Stimulated activated CD4-positive, alpha-beta T cell treated with anti-CD3 and anti-CD28 coated beads, TNF-alpha, amount 100 ng/mL, for 48 hours (primary cell): ENCODE data around the gene DNAI1.
"Not testable (repeated sequence)": the region's sequence is repeated elsewhere in the genome, so short reads cannot be mapped to it uniquely, and the experiment has no call there.

ENCODE experiments used
- DNase-seq, 3 donors: peaks; one replicate each; pipeline ENCODE4 v3.0.0-alpha.2; 2020; ENCODE audit warnings: low read depth in 3 of 3

Gene DNAI1

DNA sequence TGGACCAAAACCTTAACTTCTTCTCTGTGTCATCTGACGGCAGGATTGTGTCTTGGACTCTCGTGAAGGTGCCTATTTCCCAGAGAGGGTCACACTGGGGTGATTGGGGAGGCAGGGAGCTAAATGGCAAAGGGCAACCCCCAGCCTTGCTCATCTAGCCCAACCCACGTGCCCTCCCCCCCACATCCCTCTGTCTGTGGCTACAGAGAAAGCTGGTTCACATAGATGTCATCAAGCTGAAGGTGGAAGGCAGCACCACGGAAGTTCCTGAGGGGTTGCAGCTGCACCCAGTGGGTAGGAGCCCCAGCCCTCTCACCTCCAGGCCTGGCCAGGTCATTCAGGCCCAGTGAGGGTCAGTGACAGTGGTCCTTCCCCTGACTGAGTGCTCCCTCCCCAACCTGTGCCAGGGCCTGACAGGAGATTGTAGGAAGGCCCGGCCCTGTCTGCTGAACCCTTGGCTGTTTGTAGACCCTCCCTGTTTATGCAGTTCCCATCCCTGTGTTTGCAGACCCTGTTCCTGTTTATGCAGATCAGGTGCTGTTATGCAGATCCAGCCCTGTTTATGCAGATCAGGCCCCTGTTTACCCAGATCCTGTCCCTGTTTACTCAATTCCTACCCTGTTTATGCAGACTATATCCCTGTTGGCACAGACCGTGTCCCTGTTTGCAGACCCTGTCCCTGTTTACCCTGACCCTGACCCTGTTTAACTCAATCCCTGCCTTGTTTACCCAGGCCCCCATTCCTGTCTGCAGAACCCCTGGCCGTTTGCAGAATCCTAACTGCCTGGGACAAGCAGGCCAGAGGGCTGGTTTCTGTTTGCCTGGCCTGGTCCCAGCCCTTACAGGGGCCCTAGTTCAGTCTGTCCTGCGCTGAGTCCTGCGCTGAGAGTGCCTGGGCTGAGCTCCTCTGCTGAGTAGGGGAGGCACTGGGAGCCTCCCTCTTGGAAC, 53.8 kb downstream of the DNAI1 start:
- DNase-seq: no peak

GRCh38 chr9:34513567-34514214, 55.1 kb downstream of the DNAI1 start:
- DNase-seq: no peak

- no peak for DNase-seq
Measured at GRCh38 chr9:34514401-34514800, 55.8 kb downstream of the DNAI1 start.

GRCh38 chr9:34514816-34515215, 56.2 kb downstream of the DNAI1 start:
- DNase-seq: no peak

GRCh38 chr9:34515959-34516358, 57.4 kb downstream of the DNAI1 start:
- no peak for DNase-seq

- DNase-seq: no peak
Measured at GRCh38 chr9:34517185-34517584, 58.6 kb downstream of the DNAI1 start.

- DNase-seq: no peak
Measured at GRCh38 chr9:34518110-34518616, 59.6 kb downstream of the DNAI1 start.

DNA sequence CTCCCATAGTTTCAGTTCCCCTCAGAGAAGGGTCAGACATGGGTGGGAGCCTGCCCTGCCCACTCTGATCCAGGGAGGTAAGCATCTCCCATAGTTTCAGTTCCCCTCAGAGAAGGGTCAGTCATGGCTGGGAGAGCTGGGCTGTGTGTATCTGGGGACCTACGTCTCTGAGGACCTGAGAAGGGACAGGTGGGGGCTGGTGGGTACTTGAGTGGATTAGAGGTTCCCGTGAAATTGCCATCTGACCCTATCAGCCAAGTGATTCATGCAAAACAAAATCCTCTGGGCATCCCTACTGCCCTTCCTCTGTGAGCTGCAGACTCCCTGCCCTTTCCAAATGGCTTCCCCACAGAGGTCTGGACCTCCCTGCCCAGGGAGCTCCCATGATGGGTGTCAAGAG, 60.3 kb downstream of the DNAI1 start:
- no peak for DNase-seq

GRCh38 chr9:34519321-34520020, 60.9 kb downstream of the DNAI1 start:
- no peak for DNase-seq

- no peak for DNase-seq
Measured at GRCh38 chr9:34520096-34520495, 61.5 kb downstream of the DNAI1 start.

- DNase-seq: no peak
Measured at GRCh38 chr9:34520505-34521385, 62.1 kb downstream of the DNAI1 start.

DNA sequence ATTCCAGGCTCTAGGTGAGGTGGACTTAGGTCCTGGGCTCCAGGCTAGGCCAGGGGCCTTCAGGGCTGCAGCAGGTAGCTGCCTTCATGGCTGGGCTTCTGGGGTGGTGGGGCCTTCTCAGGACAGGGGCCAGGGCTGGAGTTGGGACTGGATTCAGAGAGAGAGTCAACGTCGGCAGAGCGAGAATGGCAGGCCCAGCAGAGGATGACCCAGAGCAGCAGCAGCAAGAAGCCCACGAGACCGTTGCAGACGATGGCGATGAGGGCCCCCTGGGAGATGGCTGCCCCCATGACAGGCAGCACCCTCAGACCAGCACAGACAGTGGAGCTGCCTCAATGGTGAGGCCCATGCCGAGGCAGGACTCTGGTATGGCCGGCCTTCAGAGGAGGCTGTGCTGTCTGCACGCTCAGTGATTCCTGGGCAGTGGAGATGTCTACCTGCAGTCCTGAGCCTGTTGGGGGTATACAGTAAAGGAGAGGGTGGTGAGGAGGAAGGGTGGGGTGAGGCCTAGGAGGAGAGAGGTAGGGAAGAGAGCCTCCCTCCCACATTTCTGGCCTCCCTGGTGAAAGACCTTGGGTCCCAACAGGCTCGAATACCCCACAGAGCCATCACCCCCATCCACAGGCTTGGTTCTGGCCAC, 62.9 kb downstream of the DNAI1 start:
- no peak for DNase-seq

GRCh38 chr9:34522091-34522887, 63.7 kb downstream of the DNAI1 start:
- no peak for DNase-seq

- DNase-seq: peak; percentile 73 to 81 (median 78)
Measured at GRCh38 chr9:34522971-34523797, 64.6 kb downstream of the DNAI1 start, which contains the start of gene ENHO. Gene ENHO, minus strand, starts transcription at chr9:34522990. Its CDS starts 1,295 bp downstream, at chr9:34521695.

GRCh38 chr9:34524349-34524748, 65.7 kb downstream of the DNAI1 start:
- no peak for DNase-seq

DNA sequence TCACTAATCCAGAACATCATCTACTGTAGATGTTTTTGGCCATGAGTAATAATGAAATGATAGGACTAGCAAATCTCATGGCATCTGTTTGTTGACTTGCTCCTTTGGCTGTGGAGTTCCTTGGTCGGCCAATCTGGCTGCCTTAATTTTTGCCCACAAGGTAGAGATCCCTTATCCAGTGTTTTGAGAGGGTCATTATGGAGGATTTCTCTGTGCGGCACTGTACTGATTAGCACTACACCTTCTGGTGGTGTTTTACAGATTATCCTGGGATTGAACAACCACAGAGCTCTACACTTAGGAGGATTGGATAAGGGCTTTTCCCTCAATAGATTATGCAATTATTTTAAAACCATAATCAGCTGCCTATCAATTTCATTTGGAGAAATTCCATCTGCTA, 67.4 kb downstream of the DNAI1 start:
- no peak for DNase-seq

GRCh38 chr9:34532041-34532440, 73.4 kb downstream of the DNAI1 start:
- DNase-seq: not testable (repeated sequence)

- DNase-seq: no peak
Measured at GRCh38 chr9:34536685-34537084, 78.1 kb downstream of the DNAI1 start.

DNA sequence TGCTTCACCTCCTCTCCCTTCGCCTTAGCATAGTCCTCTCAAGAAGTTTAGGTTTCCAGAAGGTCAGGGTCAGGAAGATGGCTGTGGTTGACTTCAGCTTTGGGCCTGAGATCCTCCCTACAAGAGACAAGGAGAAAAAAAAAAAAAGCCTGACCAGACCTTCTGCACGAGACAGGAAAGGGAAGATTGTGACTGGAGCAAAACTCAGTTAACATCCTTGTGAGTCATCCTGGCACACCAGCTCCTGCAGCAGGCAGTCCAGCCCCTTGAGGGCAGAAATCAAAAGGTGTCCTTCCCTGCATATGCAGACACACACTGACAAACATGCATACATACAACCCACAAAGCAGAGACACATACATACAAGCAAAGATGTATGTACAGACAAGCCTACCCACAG, 82.2 kb downstream of the DNAI1 start:
- DNase-seq: no peak
